HL-60 (cell line): Measurements from ENCODE around the gene LELP1.

Experiments used
- POLR2AphosphoS5 ChIP-seq: IDR thresholded peaks from 2 replicates; pipeline ENCODE4 v1.6.1; 2012; ENCODE audit warnings: low read depth
- TF ChIP-seq, protein P1 (sequence below): IDR thresholded peaks from one replicate; pipeline ENCODE4 v1.5.1; 2011; ENCODE audit warnings: low read length, control low read depth, inconsistent platforms; ENCODE audit not compliant: insufficient read depth
- TF ChIP-seq, protein P2 (sequence below): IDR thresholded peaks from 2 replicates; pipeline ENCODE4 v1.6.1; 2012; ENCODE audit warnings: low read depth; ENCODE audit not compliant: insufficient replicate concordance

DNA sequence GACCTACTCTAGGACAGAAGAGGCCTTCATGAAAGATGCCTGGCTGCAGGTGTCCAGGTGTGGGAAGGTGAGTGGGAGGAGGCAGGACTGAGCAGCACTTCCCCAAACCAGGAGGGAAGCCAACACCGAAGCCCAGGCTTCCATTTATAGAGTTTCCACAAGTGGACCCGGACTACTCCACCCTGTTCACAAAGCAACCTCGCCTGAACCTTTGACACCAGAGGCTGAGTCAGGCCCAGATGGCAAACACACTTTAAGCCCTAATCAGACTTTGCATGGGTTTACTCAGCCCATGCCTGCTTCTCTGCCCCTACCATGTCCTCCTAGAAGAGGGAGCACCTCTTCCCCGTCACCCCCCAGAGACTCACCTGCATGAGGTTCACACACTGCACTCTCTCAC, 28.1 kb downstream of the LELP1 start:
- TF ChIP-seq, protein P1, sequence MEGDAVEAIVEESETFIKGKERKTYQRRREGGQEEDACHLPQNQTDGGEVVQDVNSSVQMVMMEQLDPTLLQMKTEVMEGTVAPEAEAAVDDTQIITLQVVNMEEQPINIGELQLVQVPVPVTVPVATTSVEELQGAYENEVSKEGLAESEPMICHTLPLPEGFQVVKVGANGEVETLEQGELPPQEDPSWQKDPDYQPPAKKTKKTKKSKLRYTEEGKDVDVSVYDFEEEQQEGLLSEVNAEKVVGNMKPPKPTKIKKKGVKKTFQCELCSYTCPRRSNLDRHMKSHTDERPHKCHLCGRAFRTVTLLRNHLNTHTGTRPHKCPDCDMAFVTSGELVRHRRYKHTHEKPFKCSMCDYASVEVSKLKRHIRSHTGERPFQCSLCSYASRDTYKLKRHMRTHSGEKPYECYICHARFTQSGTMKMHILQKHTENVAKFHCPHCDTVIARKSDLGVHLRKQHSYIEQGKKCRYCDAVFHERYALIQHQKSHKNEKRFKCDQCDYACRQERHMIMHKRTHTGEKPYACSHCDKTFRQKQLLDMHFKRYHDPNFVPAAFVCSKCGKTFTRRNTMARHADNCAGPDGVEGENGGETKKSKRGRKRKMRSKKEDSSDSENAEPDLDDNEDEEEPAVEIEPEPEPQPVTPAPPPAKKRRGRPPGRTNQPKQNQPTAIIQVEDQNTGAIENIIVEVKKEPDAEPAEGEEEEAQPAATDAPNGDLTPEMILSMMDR, result no peak
- TF ChIP-seq POLR2AphosphoS5, result no peak
- TF ChIP-seq, protein P2, sequence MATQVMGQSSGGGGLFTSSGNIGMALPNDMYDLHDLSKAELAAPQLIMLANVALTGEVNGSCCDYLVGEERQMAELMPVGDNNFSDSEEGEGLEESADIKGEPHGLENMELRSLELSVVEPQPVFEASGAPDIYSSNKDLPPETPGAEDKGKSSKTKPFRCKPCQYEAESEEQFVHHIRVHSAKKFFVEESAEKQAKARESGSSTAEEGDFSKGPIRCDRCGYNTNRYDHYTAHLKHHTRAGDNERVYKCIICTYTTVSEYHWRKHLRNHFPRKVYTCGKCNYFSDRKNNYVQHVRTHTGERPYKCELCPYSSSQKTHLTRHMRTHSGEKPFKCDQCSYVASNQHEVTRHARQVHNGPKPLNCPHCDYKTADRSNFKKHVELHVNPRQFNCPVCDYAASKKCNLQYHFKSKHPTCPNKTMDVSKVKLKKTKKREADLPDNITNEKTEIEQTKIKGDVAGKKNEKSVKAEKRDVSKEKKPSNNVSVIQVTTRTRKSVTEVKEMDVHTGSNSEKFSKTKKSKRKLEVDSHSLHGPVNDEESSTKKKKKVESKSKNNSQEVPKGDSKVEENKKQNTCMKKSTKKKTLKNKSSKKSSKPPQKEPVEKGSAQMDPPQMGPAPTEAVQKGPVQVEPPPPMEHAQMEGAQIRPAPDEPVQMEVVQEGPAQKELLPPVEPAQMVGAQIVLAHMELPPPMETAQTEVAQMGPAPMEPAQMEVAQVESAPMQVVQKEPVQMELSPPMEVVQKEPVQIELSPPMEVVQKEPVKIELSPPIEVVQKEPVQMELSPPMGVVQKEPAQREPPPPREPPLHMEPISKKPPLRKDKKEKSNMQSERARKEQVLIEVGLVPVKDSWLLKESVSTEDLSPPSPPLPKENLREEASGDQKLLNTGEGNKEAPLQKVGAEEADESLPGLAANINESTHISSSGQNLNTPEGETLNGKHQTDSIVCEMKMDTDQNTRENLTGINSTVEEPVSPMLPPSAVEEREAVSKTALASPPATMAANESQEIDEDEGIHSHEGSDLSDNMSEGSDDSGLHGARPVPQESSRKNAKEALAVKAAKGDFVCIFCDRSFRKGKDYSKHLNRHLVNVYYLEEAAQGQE, result no peak
